SW 1271 (cell line): ENCODE results near the gene PITPNM3.
"Not testable (repeated sequence)": the region's sequence is repeated elsewhere in the genome, so short reads cannot be mapped to it uniquely, and the experiment has no call there.

Experiments used
- DNase-seq, 2 experiments: peaks; one replicate each; lab custom pipeline; 2025; lab: John Stamatoyannopoulos, UW

The PITPNM3 gene

GRCh38 chr17:6556121-6557039, at the start of gene PITPNM3:
TSS of gene PITPNM3 (minus strand) at chr17:6556555. CDS start at chr17:6556406, 149 bp downstream.
- DNase-seq = no peak

- no peak for DNase-seq
Measured at GRCh38 chr17:6605142-6605541, 48.8 kb upstream of the PITPNM3 start.

- DNase-seq = no peak
Measured at GRCh38 chr17:6603744-6604325, 47.5 kb upstream of the PITPNM3 start.

- no peak for DNase-seq
Measured at GRCh38 chr17:6602141-6602540, 45.8 kb upstream of the PITPNM3 start.

GRCh38 chr17:6599364-6599763, 43.0 kb upstream of the PITPNM3 start:
- no peak for DNase-seq

GRCh38 chr17:6597727-6598126, 41.4 kb upstream of the PITPNM3 start:
- no peak for DNase-seq

- no peak for DNase-seq
Measured at GRCh38 chr17:6596941-6597340, 40.6 kb upstream of the PITPNM3 start.

- DNase-seq = no peak
Measured at GRCh38 chr17:6596511-6596910, 40.2 kb upstream of the PITPNM3 start.

- DNase-seq = no peak
Measured at GRCh38 chr17:6596081-6596480, 39.7 kb upstream of the PITPNM3 start.

- not testable (repeated sequence) for DNase-seq
Measured at GRCh38 chr17:6593371-6593770, 37.0 kb upstream of the PITPNM3 start.

GRCh38 chr17:6592173-6592572, 35.8 kb upstream of the PITPNM3 start:
- no peak for DNase-seq

- no peak for DNase-seq
Measured at GRCh38 chr17:6591599-6592158, 35.3 kb upstream of the PITPNM3 start.

GRCh38 chr17:6589266-6589946, 33.1 kb upstream of the PITPNM3 start:
- DNase-seq = no peak

- no peak for DNase-seq
Measured at GRCh38 chr17:6588165-6588564, 31.8 kb upstream of the PITPNM3 start.

GRCh38 chr17:6587310-6587709, 31.0 kb upstream of the PITPNM3 start:
- DNase-seq = no peak

- no peak for DNase-seq
Measured at GRCh38 chr17:6583411-6583810, 27.1 kb upstream of the PITPNM3 start.

GRCh38 chr17:6580625-6581024, 24.3 kb upstream of the PITPNM3 start:
- DNase-seq = no peak

- DNase-seq = no peak
Measured at GRCh38 chr17:6578491-6578890, 22.1 kb upstream of the PITPNM3 start.

- no peak for DNase-seq
Measured at GRCh38 chr17:6577686-6578263, 21.4 kb upstream of the PITPNM3 start.

- DNase-seq = no peak
Measured at GRCh38 chr17:6576038-6576785, 19.9 kb upstream of the PITPNM3 start.

GRCh38 chr17:6575596-6575988, 19.2 kb upstream of the PITPNM3 start:
- DNase-seq = no peak
